ENCODE measurements around the gene NAALADL2.

NAALADL2 gene

DNA sequence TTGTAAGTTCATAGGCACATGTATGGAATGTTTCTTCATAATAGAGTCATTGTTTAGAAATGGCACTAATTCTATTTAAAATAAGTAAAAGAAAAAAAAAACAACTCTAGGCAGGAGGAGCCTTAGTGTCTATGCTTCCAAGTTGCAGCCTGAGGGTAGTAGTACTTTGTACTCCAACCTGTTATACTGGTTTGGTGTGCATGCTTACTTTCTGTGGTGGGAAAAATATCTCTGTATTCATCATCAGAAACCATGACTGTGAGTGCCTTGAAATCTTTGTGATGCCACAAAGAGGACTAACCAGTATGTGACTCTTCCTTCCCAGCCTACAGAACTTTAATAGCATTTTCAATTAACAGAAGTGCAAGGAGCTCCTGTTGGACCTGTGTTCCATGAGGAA is 4.4 kb downstream of the NAALADL2 start:
- Histone ChIP-seq H3K4me3 (IDR thresholded peaks at IDR 0.05; ENCODE audit: insufficient read depth, low read depth, low read length) (no peak overlapping the region), H3K27ac (no peak overlapping the region), H3K36me3 (ENCODE audit: insufficient read depth) (no peaks in the 10 kb centered on the region)

DNA sequence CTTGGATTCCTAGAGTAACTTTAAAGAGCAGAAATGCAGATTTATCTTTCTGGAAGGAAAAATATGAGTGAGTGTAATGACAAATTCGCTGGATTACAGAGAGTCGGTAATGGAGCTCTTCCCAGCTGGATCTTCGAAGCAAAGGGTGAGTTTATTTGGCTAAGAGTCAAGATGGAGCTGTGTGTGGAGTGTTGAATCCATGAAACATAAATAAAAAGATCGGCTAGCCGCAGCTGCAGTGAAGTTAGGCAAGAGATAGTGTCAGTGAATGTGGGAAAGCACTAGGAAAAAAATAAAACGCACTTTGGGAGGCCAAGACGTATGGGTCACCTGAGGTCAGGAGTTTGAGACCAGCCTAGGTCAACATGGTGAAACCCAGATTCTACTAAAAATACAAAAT is 10.3 kb downstream of the NAALADL2 start:
- no peak overlapping the region for H3K4me3 ChIP-seq (IDR thresholded peaks at IDR 0.05; ENCODE audit: insufficient read depth, low read depth, low read length)
- TF ChIP-seq, protein P1, sequence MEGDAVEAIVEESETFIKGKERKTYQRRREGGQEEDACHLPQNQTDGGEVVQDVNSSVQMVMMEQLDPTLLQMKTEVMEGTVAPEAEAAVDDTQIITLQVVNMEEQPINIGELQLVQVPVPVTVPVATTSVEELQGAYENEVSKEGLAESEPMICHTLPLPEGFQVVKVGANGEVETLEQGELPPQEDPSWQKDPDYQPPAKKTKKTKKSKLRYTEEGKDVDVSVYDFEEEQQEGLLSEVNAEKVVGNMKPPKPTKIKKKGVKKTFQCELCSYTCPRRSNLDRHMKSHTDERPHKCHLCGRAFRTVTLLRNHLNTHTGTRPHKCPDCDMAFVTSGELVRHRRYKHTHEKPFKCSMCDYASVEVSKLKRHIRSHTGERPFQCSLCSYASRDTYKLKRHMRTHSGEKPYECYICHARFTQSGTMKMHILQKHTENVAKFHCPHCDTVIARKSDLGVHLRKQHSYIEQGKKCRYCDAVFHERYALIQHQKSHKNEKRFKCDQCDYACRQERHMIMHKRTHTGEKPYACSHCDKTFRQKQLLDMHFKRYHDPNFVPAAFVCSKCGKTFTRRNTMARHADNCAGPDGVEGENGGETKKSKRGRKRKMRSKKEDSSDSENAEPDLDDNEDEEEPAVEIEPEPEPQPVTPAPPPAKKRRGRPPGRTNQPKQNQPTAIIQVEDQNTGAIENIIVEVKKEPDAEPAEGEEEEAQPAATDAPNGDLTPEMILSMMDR (conservative IDR thresholded peaks at IDR 0.05; ENCODE audit: low read depth, low read length), result no peak
- H3K27me3 ChIP-seq (ENCODE audit: insufficient read depth, low read depth), result no peaks in the 10 kb centered on the region
- H4K20me1 ChIP-seq (ENCODE audit: insufficient read depth), result no peaks in the 10 kb centered on the region
- no peak overlapping the region for H3K27ac ChIP-seq
- H3K4me2 ChIP-seq, result no peak overlapping the region
- H3K9ac ChIP-seq, result no peak overlapping the region
- no peak overlapping the region for H2AFZ ChIP-seq (ENCODE audit: low read depth)
- H3K36me3 ChIP-seq (ENCODE audit: insufficient read depth), result no peaks in the 10 kb centered on the region
- H3K79me2 ChIP-seq (ENCODE audit: insufficient read depth, low read depth), result no peaks in the 10 kb centered on the region
- no peaks in the 10 kb centered on the region for H3K4me1 ChIP-seq (ENCODE audit: low read depth, poor library complexity, severe bottlenecking)

More for the DNA sequence above, 4.4 kb downstream of the NAALADL2 start:
- Histone ChIP-seq H3K4me1 (ENCODE audit: low read depth, poor library complexity, severe bottlenecking) (no peaks in the 10 kb centered on the region), H3K4me2 (no peak overlapping the region), H3K27me3 (ENCODE audit: insufficient read depth, low read depth) (no peaks in the 10 kb centered on the region), H3K9ac (no peak overlapping the region), H2AFZ (ENCODE audit: low read depth) (no peak overlapping the region), H4K20me1 (ENCODE audit: insufficient read depth) (no peaks in the 10 kb centered on the region), H3K79me2 (ENCODE audit: insufficient read depth, low read depth) (no peaks in the 10 kb centered on the region)
- TF ChIP-seq, protein P1 (conservative IDR thresholded peaks at IDR 0.05; ENCODE audit: low read depth, low read length), result no peak

DNA sequence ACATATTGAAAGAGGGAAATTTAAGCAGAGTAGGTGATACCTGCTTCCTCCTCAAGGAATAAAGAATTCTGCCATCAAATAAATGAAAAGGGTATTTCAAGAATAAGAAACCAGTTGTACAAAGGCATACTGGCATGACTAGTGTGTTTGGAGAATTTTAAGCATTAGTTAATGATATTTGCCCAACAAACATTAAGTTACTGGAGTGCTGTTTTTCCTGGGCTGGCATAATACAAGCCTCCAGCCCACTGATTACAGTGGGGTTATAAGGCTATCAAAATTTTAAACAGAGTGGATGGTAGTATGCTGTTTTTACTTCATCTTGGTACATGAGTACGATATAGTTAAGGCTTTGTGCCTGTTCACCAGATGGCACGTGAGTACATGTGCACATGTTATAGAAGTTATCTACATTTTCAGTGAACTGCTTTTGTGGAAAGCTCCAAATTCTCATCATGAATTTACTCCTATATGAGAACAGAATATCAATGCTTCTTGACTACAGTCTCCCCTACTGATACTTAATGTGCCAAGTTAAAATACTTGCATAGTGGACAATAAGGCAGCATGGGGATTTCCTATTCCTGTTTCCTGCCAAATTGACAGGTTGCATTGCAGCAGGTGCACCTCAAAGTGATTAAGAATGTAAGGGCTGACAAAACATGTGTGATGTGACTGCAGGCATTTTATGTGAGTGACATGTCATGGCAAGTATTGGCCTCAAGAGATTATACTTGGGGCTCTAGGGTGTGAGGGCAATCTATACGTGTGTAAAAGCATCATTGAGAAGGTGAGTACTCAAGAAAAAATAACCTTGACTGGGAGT is 14.9 kb downstream of the NAALADL2 start:
- H3K4me2 ChIP-seq, result no peak overlapping the region
- H3K27me3 ChIP-seq (ENCODE audit: insufficient read depth, low read depth), result no peaks in the 10 kb centered on the region
- TF ChIP-seq, protein P1 (conservative IDR thresholded peaks at IDR 0.05; ENCODE audit: low read depth, low read length), result no peak
- no peak overlapping the region for H3K27ac ChIP-seq
- no peaks in the 10 kb centered on the region for H3K36me3 ChIP-seq (ENCODE audit: insufficient read depth)
- H2AFZ ChIP-seq (ENCODE audit: low read depth), result no peak overlapping the region
- no peak overlapping the region for H3K4me3 ChIP-seq (IDR thresholded peaks at IDR 0.05; ENCODE audit: insufficient read depth, low read depth, low read length)
- H3K9ac ChIP-seq, result no peak overlapping the region
- H3K79me2 ChIP-seq (ENCODE audit: insufficient read depth, low read depth), result no peaks in the 10 kb centered on the region
- no peaks in the 10 kb centered on the region for H4K20me1 ChIP-seq (ENCODE audit: insufficient read depth)
- H3K4me1 ChIP-seq (ENCODE audit: low read depth, poor library complexity, severe bottlenecking), result no peaks in the 10 kb centered on the region

DNA sequence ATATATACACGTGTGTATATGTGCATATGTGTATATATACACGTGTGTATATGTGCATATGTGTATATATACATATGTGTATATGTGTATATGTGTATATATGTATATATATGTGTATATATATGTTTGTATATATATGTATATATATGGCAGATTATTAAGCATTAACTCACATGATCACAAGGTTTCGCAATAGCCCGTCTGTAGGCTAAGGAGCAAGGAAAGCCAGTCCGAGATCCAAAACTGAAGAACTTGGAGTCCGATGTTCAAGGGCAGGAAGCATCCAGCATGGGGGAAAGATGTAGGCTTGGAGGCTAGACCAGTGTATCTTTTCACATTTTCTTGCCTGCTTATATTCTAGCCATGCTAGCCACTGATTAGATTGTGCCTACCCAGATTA is 23.7 kb downstream of the NAALADL2 start:
- Histone ChIP-seq H3K4me2 (no peak overlapping the region), H4K20me1 (ENCODE audit: insufficient read depth) (no peaks in the 10 kb centered on the region), H3K79me2 (ENCODE audit: insufficient read depth, low read depth) (no peaks in the 10 kb centered on the region), H3K9ac (no peak overlapping the region), H3K4me3 (IDR thresholded peaks at IDR 0.05; ENCODE audit: insufficient read depth, low read depth, low read length) (no peak overlapping the region), H3K4me1 (ENCODE audit: low read depth, poor library complexity, severe bottlenecking) (no peaks in the 10 kb centered on the region), H2AFZ (ENCODE audit: low read depth) (no peak overlapping the region), H3K36me3 (ENCODE audit: insufficient read depth) (no peaks in the 10 kb centered on the region), H3K27me3 (ENCODE audit: insufficient read depth, low read depth) (no peaks in the 10 kb centered on the region), H3K27ac (no peak overlapping the region)
- TF ChIP-seq, protein P1 (conservative IDR thresholded peaks at IDR 0.05; ENCODE audit: low read depth, low read length), result no peak
